DND-41 (cell line): ENCODE results near the gene FAM170B.

Source experiments
- ATAC-seq: fragments of 200-7000 bp; cut with Tn5 transposase; 3 replicates; pipeline ENCODE4 v1.9.1; 2021; ENCODE audit warnings: low read depth; ENCODE audit not compliant: insufficient read depth
- DNase-seq: peaks from one replicate; pipeline ENCODE4 v3.0.0-alpha.2; 2020
- H2AFZ ChIP-seq: 2 replicates; pipeline ENCODE4 v1.6.0; 2012; ENCODE audit warnings: low read depth, low read length
- H3K27ac ChIP-seq: 2 replicates; pipeline ENCODE4 v1.5.1; 2012; ENCODE audit warnings: low read length, inconsistent platforms
- H3K27me3 ChIP-seq: fragments of 200-600 bp; sonication (generic); 2 replicates; pipeline ENCODE4 v1.6.0; 2012; ENCODE audit warnings: low read length, mild to moderate bottlenecking, inconsistent platforms; ENCODE audit not compliant: insufficient read depth, poor library complexity
- H3K36me3 ChIP-seq: 2 replicates; pipeline ENCODE4 v1.5.1; 2012; ENCODE audit warnings: low read length, inconsistent platforms; ENCODE audit not compliant: insufficient read depth
- H3K4me1 ChIP-seq: 2 replicates; pipeline ENCODE4 v1.5.1; 2012; ENCODE audit warnings: mild to moderate bottlenecking, low read length; ENCODE audit not compliant: insufficient read depth
- H3K4me2 ChIP-seq: 2 replicates; pipeline ENCODE4 v1.6.0; 2012; ENCODE audit warnings: mild to moderate bottlenecking, moderate library complexity, low read length, inconsistent platforms; ENCODE audit not compliant: insufficient read depth
- H3K4me3 ChIP-seq, 2 experiments: fragments of 200-600 bp in 1 of 2; shearing (Covaris generic) in 1 of 2; 2 replicates each; pipeline ENCODE4 v1.5.1; 2012 to 2016; ENCODE audit warnings: inconsistent platforms in 2 of 2, low read length in 2 of 2, mild to moderate bottlenecking in 2 of 2, low read depth in 1 of 2, moderate library complexity in 1 of 2
- H3K79me2 ChIP-seq: 2 replicates; pipeline ENCODE4 v1.6.0; 2012; ENCODE audit warnings: low read length, inconsistent platforms; ENCODE audit not compliant: insufficient read depth
- H3K9ac ChIP-seq: 2 replicates; pipeline ENCODE4 v1.6.0; 2012; ENCODE audit warnings: low read depth, mild to moderate bottlenecking, inconsistent platforms, low read length, moderate library complexity
- H3K9me3 ChIP-seq: 2 replicates; pipeline ENCODE4 v1.5.1; 2012; ENCODE audit warnings: low read length, moderate library complexity, mild to moderate bottlenecking, inconsistent platforms; ENCODE audit not compliant: insufficient read depth, severe bottlenecking
- H4K20me1 ChIP-seq: 2 replicates; pipeline ENCODE4 v1.6.0; 2012; ENCODE audit warnings: low read length; ENCODE audit not compliant: insufficient read depth
- EZH2 ChIP-seq: IDR thresholded peaks from 3 replicates; pipeline ENCODE4 v1.6.1; 2012; ENCODE audit warnings: borderline replicate concordance, low read depth, mild to moderate bottlenecking, moderate library complexity, low read length, inconsistent platforms; ENCODE audit not compliant: severe bottlenecking
- TF ChIP-seq, protein P1 (sequence below): IDR thresholded peaks from 2 replicates; pipeline ENCODE4 v1.5.1; 2012; ENCODE audit warnings: borderline replicate concordance, low read length, moderate library complexity, mild to moderate bottlenecking; ENCODE audit not compliant: poor library complexity, severe bottlenecking; ENCODE audit errors: extremely low read depth

FAM170B gene

DNA sequence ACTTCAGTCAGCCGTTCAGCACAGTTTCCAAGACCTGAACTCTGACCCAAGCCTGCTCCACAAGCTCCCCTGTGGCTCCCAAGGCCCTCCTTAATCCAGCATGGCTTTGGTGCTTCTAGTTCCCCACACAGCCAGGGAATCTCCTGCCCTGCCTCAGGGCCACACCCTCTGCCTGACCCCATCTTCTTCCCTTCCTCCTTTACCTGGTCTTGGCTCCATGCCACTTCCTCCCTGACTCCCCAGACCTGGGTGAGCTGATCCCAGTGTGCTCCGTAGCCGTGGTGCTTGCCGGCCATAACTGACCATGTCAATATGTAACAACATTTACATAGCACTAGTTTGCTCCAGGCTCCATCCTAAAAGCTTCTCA lies 34.3 kb upstream of the FAM170B start:
- TF ChIP-seq EZH2 = no peak
- TF ChIP-seq, protein P1, sequence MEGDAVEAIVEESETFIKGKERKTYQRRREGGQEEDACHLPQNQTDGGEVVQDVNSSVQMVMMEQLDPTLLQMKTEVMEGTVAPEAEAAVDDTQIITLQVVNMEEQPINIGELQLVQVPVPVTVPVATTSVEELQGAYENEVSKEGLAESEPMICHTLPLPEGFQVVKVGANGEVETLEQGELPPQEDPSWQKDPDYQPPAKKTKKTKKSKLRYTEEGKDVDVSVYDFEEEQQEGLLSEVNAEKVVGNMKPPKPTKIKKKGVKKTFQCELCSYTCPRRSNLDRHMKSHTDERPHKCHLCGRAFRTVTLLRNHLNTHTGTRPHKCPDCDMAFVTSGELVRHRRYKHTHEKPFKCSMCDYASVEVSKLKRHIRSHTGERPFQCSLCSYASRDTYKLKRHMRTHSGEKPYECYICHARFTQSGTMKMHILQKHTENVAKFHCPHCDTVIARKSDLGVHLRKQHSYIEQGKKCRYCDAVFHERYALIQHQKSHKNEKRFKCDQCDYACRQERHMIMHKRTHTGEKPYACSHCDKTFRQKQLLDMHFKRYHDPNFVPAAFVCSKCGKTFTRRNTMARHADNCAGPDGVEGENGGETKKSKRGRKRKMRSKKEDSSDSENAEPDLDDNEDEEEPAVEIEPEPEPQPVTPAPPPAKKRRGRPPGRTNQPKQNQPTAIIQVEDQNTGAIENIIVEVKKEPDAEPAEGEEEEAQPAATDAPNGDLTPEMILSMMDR = no peak
- no peaks in the 10 kb centered on the region for H3K36me3 ChIP-seq
- no peaks in the 10 kb centered on the region for H3K9me3 ChIP-seq
- DNase-seq (no peak), ATAC-seq (no peak)
- no peaks in the 10 kb centered on the region for H3K27me3 ChIP-seq
- no peak overlapping the region for H3K9ac ChIP-seq
- H3K27ac ChIP-seq = no peak overlapping the region
- peaks cover 6% of the 10 kb centered on the region for H4K20me1 ChIP-seq
- H3K4me2 ChIP-seq = no peak overlapping the region
- H3K79me2 ChIP-seq = no peaks in the 10 kb centered on the region
- no peaks in the 10 kb centered on the region for H3K4me1 ChIP-seq
- H2AFZ ChIP-seq = no peak overlapping the region
- H3K4me3 ChIP-seq = no peak overlapping the region

DNA sequence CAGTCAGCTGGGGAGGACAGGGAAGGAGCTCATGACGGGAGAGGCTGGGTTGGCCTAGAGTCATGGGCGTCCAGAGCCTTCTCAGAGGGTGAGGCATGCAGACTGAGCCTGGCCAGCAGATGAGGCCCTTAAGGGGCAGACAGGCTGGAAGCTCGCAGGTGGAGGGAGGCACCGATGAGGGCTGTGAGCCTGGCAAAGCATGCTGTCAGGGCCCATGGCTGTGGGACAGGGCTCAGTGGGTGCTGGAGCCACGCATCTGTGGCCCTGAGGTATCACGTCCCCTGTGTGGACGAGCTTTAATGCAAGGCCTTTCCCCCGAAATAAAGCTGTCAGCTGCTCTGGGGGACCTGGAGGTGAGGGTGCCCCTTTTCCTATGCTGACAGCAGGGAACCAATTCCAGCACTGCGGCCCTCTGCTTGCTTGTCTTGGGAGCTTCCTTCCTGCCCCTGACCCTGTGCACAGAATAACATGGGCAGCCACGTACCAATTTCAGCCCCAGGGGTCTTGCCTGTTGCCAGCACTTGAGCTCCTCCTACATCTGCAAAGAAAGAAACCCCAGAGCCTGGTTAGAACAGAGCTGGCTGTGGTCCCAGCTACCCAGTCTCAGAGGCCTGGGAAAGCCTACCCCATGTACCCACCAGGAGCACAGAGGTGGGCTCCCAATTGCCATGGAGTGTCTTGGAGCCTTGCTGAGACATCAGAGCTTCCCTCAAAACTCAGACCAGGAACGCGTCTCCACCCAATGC lies 33.8 kb upstream of the FAM170B start:
- no peaks in the 10 kb centered on the region for H3K79me2 ChIP-seq
- no peak overlapping the region for H3K4me2 ChIP-seq
- no peaks in the 10 kb centered on the region for H3K4me1 ChIP-seq
- H2AFZ ChIP-seq = no peak overlapping the region
- H4K20me1 ChIP-seq = peaks cover 6% of the 10 kb centered on the region
- H3K9ac ChIP-seq = no peak overlapping the region
- no peak for DNase-seq
- H3K27ac ChIP-seq = no peak overlapping the region
- H3K36me3 ChIP-seq = no peaks in the 10 kb centered on the region
- H3K9me3 ChIP-seq = no peaks in the 10 kb centered on the region
- no peak for ATAC-seq
- H3K4me3 ChIP-seq = no peak overlapping the region
- H3K27me3 ChIP-seq = no peaks in the 10 kb centered on the region
- TF ChIP-seq, protein P1 = no peak
- TF ChIP-seq EZH2 = no peak

DNA sequence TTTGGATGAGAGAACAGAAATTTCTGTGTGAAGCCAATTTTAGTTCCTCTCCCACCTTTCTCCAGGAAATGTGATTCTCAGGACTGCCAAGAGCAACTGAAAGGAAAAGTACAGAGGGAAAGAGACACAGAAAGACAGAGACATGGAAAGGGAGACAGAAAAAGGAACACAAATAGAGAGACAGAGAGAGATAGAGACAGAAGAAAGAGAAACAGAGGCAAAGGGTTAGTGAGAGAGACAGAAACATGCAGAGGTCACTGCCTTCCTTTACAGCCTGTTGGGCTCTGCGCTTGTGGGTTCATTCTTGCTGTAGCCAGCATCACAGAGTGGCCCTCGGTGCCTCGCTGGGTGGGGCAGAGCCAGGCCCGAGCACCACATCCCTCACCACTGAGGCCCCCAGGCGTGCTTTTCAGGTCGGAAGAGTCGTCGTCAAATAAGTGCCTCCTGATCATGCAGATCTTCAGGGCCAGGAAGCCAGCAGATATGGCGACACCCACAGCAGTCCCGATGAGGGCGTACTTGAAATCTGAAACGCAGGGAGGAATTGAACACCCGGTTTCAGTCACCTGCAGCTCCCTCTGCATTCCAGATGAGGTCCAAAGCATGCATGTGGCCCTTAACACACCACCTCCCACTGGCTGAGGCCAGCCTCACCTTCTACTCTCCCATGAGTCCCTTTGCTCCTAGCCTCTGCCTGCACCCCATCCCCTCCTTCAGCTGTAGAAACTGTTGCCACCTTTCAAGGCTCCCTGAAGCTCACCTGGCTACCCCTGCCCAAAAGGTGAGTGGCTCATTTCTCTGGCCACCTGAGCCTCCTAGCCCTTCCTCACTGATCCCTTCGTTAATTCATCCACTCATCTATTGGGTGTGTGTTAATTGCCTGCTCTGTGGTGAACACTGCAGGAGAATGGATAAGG lies 32.9 kb upstream of the FAM170B start:
- H3K4me2 ChIP-seq = no peak overlapping the region
- ATAC-seq (no peak), DNase-seq (no peak)
- H3K27me3 ChIP-seq = no peaks in the 10 kb centered on the region
- H3K27ac ChIP-seq = no peak overlapping the region
- no peaks in the 10 kb centered on the region for H3K36me3 ChIP-seq
- no peak overlapping the region for H2AFZ ChIP-seq
- H4K20me1 ChIP-seq = peaks cover 3% of the 10 kb centered on the region
- TF ChIP-seq EZH2 = no peak
- TF ChIP-seq, protein P1 = no peak
- no peak overlapping the region for H3K9ac ChIP-seq
- H3K9me3 ChIP-seq = no peaks in the 10 kb centered on the region
- no peak overlapping the region for H3K4me3 ChIP-seq
- no peaks in the 10 kb centered on the region for H3K4me1 ChIP-seq
- H3K79me2 ChIP-seq = no peaks in the 10 kb centered on the region
